Measurements from ENCODE around the gene CFAP57.

Gene CFAP57

GRCh38 chr1:43272161-43272560 is 100.0 kb downstream of the CFAP57 start:
- no peaks in the 10 kb centered on the region for H3K27me3 ChIP-seq (ENCODE audit: insufficient read depth, low read length)
- no peak overlapping the region for H3K27ac ChIP-seq (ENCODE audit: low read depth, low read length)
- no peak overlapping the region for H3K9ac ChIP-seq (ENCODE audit: low read depth, low read length)
- WGBS = 92% methylated on average over 9 of the region's 9 CpGs
- no peaks in the 10 kb centered on the region for H3K9me3 ChIP-seq (ENCODE audit: insufficient read depth, low read depth, low read length)
- peaks cover 17% of the 10 kb centered on the region for H3K4me1 ChIP-seq (ENCODE audit: insufficient read depth, low read length)
- H3K4me3 ChIP-seq (ENCODE audit: low read length) = no peak overlapping the region
- no peaks in the 10 kb centered on the region; the same call in 1 of the 2 replicates for H3K36me3 ChIP-seq (ENCODE audit: insufficient read depth, low read length)

DNA sequence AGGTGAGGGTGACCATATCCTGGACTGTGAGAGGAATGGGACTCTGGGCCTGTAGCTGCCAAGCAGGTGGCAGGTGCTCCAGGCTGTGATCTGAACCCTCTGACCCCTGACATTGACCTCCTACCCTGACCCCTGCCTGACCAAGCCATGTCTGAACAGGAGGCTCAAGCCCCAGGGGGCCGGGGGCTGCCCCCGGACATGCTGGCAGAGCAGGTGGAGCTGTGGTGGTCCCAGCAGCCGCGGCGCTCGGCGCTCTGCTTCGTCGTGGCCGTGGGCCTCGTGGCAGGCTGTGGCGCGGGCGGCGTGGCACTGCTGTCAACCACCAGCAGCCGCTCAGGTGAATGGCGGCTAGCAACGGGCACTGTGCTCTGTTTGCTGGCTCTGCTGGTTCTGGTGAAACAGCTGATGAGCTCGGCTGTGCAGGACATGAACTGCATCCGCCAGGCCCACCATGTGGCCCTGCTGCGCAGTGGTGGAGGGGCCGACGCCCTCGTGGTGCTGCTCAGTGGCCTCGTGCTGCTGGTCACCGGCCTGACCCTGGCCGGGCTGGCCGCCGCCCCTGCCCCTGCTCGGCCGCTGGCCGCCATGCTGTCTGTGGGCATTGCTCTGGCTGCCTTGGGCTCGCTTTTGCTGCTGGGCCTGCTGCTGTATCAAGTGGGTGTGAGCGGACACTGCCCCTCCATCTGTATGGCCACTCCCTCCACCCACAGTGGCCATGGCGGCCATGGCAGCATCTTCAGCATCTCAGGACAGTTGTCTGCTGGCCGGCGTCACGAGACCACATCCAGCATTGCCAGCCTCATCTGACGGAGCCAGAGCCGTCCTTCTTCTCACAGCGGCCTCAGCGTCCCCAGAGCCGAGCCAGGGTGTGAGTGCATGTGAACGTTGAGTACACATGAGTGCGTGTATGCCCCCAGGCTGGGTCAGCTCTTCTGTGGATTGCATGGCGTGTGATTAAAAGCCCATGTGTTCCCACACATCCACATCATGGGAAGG is 100.7 kb downstream of the CFAP57 start:
- 97% methylated on average over 46 of the region's 46 CpGs for WGBS
- Histone ChIP-seq H3K9ac (ENCODE audit: low read depth, low read length) (no peak overlapping the region), H3K4me3 (ENCODE audit: low read length) (no peak overlapping the region), H3K27ac (ENCODE audit: low read depth, low read length) (no peak overlapping the region), H3K27me3 (ENCODE audit: insufficient read depth, low read length) (no peaks in the 10 kb centered on the region), H3K36me3 (ENCODE audit: insufficient read depth, low read length) (no peaks in the 10 kb centered on the region; the same call in 1 of the 2 replicates), H3K9me3 (ENCODE audit: insufficient read depth, low read depth, low read length) (no peaks in the 10 kb centered on the region), H3K4me1 (ENCODE audit: insufficient read depth, low read length) (peaks cover 17% of the 10 kb centered on the region)

DNA sequence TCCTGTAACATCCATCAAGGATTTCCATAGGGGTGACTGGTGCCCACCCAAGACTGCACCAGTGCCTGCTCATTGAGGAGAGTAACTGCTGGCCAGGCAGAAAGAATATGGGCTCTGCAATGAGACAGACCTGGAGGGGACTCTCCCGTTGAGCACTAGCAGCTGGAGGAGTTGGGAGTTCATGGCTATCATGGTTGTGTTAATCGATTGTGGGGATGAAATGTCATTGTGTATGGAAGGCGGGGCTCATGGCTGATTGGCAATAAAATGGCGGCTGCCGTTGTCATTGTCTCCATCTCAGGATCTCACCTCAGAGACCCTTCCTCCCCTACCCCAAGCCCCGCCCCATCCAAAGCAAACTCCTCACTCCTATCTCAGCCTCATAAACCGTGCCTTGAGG is 101.6 kb downstream of the CFAP57 start:
- WGBS = 95% methylated on average over 7 of the region's 7 CpGs
- H3K27me3 ChIP-seq (ENCODE audit: insufficient read depth, low read length) = no peaks in the 10 kb centered on the region
- H3K4me1 ChIP-seq (ENCODE audit: insufficient read depth, low read length) = peaks cover 17% of the 10 kb centered on the region

GRCh38 chr1:43274125-43274803 is 102.1 kb downstream of the CFAP57 start:
- 82% methylated on average over 11 of the region's 11 CpGs for WGBS
- H3K9me3 ChIP-seq (ENCODE audit: insufficient read depth, low read depth, low read length) = no peaks in the 10 kb centered on the region
- H3K4me3 ChIP-seq (ENCODE audit: low read length) = no peak overlapping the region
- H3K27ac ChIP-seq (ENCODE audit: low read depth, low read length) = no peak overlapping the region
- H3K36me3 ChIP-seq (ENCODE audit: insufficient read depth, low read length) = no peaks in the 10 kb centered on the region; the same call in 1 of the 2 replicates
- H3K27me3 ChIP-seq (ENCODE audit: insufficient read depth, low read length) = no peaks in the 10 kb centered on the region
- H3K9ac ChIP-seq (ENCODE audit: low read depth, low read length) = no peak overlapping the region
- peaks cover 17% of the 10 kb centered on the region for H3K4me1 ChIP-seq (ENCODE audit: insufficient read depth, low read length)

More for the DNA sequence above, 101.6 kb downstream of the CFAP57 start:
- H3K36me3 ChIP-seq (ENCODE audit: insufficient read depth, low read length) = no peaks in the 10 kb centered on the region; the same call in 1 of the 2 replicates
- H3K4me3 ChIP-seq (ENCODE audit: low read length) = no peak overlapping the region
- H3K27ac ChIP-seq (ENCODE audit: low read depth, low read length) = no peak overlapping the region
- H3K9me3 ChIP-seq (ENCODE audit: insufficient read depth, low read depth, low read length) = no peaks in the 10 kb centered on the region
- H3K9ac ChIP-seq (ENCODE audit: low read depth, low read length) = no peak overlapping the region

- H3K27me3 ChIP-seq (ENCODE audit: insufficient read depth, low read length) = no peaks in the 10 kb centered on the region
- no peaks in the 10 kb centered on the region for H3K9me3 ChIP-seq (ENCODE audit: insufficient read depth, low read depth, low read length)
- no peak overlapping the region for H3K27ac ChIP-seq (ENCODE audit: low read depth, low read length)
- no peaks in the 10 kb centered on the region; the same call in 1 of the 2 replicates for H3K36me3 ChIP-seq (ENCODE audit: insufficient read depth, low read length)
- H3K9ac ChIP-seq (ENCODE audit: low read depth, low read length) = no peak overlapping the region
- 81% methylated on average over 8 of the region's 8 CpGs for WGBS
- no peak overlapping the region for H3K4me3 ChIP-seq (ENCODE audit: low read length)
- peaks cover 15% of the 10 kb centered on the region for H3K4me1 ChIP-seq (ENCODE audit: insufficient read depth, low read length)
These were observed 102.7 kb downstream of the CFAP57 start for GRCh38 chr1:43274804-43275180.

- peaks cover 11% of the 10 kb centered on the region for H3K4me1 ChIP-seq (ENCODE audit: insufficient read depth, low read length)
- no peak overlapping the region for H3K4me3 ChIP-seq (ENCODE audit: low read length)
- no peak overlapping the region for H3K9ac ChIP-seq (ENCODE audit: low read depth, low read length)
- H3K27ac ChIP-seq (ENCODE audit: low read depth, low read length) = no peak overlapping the region
- no peaks in the 10 kb centered on the region for H3K9me3 ChIP-seq (ENCODE audit: insufficient read depth, low read depth, low read length)
- WGBS = 82% methylated on average over 12 of the region's 12 CpGs
- no peaks in the 10 kb centered on the region for H3K27me3 ChIP-seq (ENCODE audit: insufficient read depth, low read length)
- H3K36me3 ChIP-seq (ENCODE audit: insufficient read depth, low read length) = no peaks in the 10 kb centered on the region; the same call in 1 of the 2 replicates
These were observed 103.9 kb downstream of the CFAP57 start for GRCh38 chr1:43275826-43276620.

DNA sequence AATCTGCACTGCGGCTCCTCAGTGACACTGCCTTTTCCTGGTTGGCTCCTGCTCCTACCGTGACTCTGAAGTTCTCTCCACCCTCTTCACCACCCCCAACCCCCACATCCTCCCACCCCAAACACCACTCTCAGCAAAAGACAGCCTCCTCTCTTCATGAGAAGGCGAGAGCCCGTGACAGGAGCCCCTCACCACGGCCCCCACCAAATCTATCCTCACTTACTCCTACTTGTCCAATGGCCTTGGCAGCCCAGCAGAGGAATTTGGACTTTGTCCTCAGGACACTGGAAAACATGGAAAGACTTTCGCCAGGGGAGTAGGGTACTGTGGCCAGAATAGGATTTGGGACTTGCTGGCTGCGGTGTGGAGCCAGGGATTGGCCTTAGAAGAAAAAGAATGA is 104.5 kb downstream of the CFAP57 start:
- Histone ChIP-seq H3K27me3 (ENCODE audit: insufficient read depth, low read length) (no peaks in the 10 kb centered on the region), H3K36me3 (ENCODE audit: insufficient read depth, low read length) (no peaks in the 10 kb centered on the region; the same call in 1 of the 2 replicates), H3K9ac (ENCODE audit: low read depth, low read length) (no peak overlapping the region), H3K4me1 (ENCODE audit: insufficient read depth, low read length) (peaks cover 5% of the 10 kb centered on the region; the same call in 1 of the 2 replicates), H3K27ac (ENCODE audit: low read depth, low read length) (no peak overlapping the region), H3K9me3 (ENCODE audit: insufficient read depth, low read depth, low read length) (no peaks in the 10 kb centered on the region), H3K4me3 (ENCODE audit: low read length) (no peak overlapping the region)
- WGBS = 84% methylated on average over 7 of the region's 7 CpGs

DNA sequence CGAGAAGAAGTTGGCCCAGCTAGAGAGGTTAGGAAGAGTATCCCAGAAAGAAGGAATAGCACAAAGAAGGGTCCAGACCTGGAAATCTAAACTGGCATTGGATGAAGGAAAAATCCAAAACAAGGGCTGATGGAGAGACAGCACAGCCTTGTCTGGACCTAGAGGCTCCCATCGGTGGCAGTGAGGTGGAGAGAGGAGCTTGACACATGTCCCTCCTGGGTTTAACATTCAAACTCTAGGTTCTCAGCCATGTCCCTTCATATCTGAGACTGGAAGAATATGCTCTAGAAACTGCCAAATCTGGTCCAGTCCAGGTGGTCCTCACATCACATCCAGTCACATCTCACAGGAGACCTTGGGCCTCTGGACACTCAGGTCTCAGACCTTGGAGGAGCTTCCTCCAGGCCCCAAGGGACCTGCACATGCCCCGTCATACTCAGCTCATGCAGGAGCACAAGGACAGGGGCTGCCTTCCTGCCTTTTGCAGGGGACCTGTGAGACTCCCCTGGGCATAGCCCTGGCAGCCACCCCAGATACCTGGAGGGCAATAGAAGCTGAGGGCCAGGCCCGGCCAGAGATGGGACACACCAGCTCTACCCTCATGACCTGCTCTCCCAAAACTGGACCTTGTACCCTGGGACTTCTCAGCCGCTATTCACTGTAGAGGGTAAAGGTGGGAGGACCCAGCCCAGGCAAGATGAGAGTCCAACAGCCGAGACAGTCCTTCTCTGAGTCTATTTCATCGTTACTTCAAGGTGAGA is 105.2 kb downstream of the CFAP57 start:
- Histone ChIP-seq H3K27ac (ENCODE audit: low read depth, low read length) (no peak overlapping the region), H3K9me3 (ENCODE audit: insufficient read depth, low read depth, low read length) (no peaks in the 10 kb centered on the region), H3K4me1 (ENCODE audit: insufficient read depth, low read length) (peaks cover 3% of the 10 kb centered on the region; the same call in 1 of the 2 replicates), H3K4me3 (ENCODE audit: low read length) (no peak overlapping the region), H3K27me3 (ENCODE audit: insufficient read depth, low read length) (no peaks in the 10 kb centered on the region), H3K9ac (ENCODE audit: low read depth, low read length) (no peak overlapping the region), H3K36me3 (ENCODE audit: insufficient read depth, low read length) (no peaks in the 10 kb centered on the region; the same call in 1 of the 2 replicates)
- WGBS = 94% methylated on average over 7 of the region's 7 CpGs

GRCh38 chr1:43279161-43279560 is 107.0 kb downstream of the CFAP57 start:
- Histone ChIP-seq H3K27me3 (ENCODE audit: insufficient read depth, low read length) (no peaks in the 10 kb centered on the region), H3K4me3 (ENCODE audit: low read length) (no peak overlapping the region), H3K27ac (ENCODE audit: low read depth, low read length) (no peak overlapping the region), H3K36me3 (ENCODE audit: insufficient read depth, low read length) (no peaks in the 10 kb centered on the region), H3K9me3 (ENCODE audit: insufficient read depth, low read depth, low read length) (no peaks in the 10 kb centered on the region), H3K9ac (ENCODE audit: low read depth, low read length) (no peak overlapping the region), H3K4me1 (ENCODE audit: insufficient read depth, low read length) (peaks cover 2% of the 10 kb centered on the region; the same call in 1 of the 2 replicates)
- WGBS = 92% methylated on average over 5 of the region's 5 CpGs

GRCh38 chr1:43279666-43280065 is 107.5 kb downstream of the CFAP57 start:
- Histone ChIP-seq H3K36me3 (ENCODE audit: insufficient read depth, low read length) (no peaks in the 10 kb centered on the region), H3K4me1 (ENCODE audit: insufficient read depth, low read length) (no peaks in the 10 kb centered on the region), H3K27me3 (ENCODE audit: insufficient read depth, low read length) (no peaks in the 10 kb centered on the region), H3K9ac (ENCODE audit: low read depth, low read length) (no peak overlapping the region), H3K9me3 (ENCODE audit: insufficient read depth, low read depth, low read length) (no peaks in the 10 kb centered on the region), H3K27ac (ENCODE audit: low read depth, low read length) (no peak overlapping the region), H3K4me3 (ENCODE audit: low read length) (no peak overlapping the region)
- 91% methylated on average over 6 of the region's 6 CpGs for WGBS
